GM18873 (cell line): ENCODE measurements around the gene FOXP1.

Experiments used
- ATAC-seq: cut with Tn5 transposase; IDR thresholded peaks from one replicate; pipeline ENCODE4 v1.9.1; 2021; ENCODE audit warnings: mild to moderate bottlenecking, moderate library complexity, moderate number of reproducible peaks; ENCODE audit not compliant: unreplicated experiment, low FRiP score

The FOXP1 gene

DNA sequence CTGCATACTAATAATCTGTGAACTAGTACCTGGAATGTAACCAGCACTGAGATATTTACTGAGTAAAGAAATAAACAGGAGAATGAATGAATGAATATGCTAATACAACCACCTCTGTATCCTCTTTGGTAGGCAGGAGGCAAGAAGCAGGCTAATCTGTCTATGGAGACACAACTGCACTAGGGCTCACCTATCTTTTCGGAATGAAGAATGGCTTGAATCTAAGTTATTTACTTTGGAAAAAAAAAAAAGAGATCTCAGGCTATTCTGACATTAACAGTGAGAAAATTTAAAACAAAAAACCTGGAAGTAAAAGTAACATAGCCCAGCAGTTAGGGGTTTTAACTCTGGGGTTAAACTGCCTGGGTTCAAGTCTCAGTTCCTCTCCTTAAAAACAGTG, 174.2 kb downstream of the FOXP1 start:
- ATAC-seq, result no peak

DNA sequence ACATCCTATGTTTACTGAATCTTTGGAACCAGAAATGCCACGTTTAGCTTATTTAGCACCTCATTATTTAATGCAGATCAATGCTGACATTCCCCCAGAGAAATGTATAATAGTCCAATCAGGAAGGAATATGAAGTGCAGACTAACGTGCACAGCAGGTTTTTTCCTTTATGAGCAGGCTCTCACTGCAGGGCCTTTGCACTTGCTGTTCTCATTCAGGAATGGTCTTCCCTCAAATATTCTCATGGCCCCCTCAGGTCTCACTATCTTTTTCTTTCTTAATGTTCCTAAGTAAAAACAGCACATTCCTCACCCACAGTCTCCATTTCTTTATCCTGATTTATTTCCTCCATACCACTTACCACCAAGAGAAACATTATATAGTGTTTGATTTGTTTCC, 174.6 kb downstream of the FOXP1 start:
- no peak for ATAC-seq

DNA sequence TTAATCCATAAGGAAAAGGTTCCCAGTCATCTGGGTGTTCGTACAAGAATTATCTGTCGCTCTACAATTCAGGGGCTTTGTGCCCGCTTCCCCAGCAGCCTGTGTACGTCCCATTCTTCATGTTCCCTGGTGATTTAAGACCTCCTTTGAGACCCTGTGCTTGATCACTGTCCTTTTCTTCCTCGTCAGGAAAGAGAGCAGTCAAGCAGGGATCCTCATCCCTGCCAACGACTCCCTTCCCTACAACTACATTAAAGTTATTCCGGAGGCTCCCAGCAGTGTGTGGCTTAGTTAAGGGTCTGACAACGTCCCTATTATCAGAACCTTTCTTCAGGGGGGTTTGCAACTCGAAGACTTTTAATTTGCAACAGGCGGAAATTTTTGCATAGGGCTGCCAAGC, 175.7 kb downstream of the FOXP1 start:
- ATAC-seq, result no peak

DNA sequence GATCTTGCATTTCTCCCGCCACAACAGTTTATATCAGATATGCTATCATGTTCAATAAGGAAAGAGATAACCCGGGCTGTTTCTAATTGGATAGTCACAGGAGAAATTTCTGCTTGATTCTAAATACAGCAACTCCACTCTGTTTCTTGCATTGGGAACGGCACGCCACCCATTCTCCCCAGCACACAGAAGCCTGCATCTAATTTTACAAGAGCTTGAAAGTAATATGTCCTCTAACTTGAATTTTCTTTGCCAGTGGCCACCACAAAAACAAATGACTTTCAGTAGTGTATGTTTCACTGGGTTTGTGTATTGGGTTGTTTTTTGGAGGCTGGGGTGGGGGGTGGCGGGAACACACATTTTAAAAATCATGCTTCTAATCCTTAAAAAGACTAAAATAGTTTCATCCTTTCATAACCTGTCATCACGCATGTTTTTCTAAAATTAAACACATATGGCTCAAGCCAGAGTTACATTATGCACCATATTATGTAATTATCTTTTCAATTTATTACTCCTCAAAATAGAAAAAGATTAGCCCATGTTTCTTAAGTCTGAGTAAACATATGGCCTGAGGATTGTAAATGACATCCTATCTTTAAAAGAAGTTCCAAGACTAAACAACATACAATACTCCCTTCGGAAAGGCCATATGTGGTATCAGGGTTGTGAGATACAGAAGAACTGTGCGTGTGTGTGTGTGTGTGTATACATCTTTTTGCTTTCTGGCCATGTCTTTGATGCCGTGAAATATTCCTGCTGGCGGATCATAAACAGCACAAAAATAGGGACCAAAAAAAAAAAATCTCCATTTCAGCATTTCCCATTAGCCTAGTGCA, 176.3 kb downstream of the FOXP1 start:
- ATAC-seq, result no peak

DNA sequence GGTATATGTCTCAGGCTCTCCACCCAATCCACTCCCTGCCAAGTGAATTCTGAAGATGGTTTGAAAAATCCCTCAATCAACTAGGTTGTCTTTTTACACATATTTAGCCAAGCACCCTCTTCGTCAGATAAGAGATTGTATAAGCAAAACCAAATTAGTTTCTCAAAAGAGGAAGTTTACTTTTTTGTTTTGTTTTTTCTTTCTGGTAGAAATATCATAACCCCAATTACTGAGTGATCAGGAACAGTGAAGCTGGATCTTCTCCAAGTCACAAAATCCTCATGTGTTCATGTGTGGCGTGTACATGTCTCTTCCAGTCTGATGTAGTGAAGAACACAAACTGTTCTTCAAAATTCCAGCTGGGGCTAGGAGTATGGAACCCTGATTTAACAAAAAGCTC, 180.6 kb downstream of the FOXP1 start:
- no peak for ATAC-seq

DNA sequence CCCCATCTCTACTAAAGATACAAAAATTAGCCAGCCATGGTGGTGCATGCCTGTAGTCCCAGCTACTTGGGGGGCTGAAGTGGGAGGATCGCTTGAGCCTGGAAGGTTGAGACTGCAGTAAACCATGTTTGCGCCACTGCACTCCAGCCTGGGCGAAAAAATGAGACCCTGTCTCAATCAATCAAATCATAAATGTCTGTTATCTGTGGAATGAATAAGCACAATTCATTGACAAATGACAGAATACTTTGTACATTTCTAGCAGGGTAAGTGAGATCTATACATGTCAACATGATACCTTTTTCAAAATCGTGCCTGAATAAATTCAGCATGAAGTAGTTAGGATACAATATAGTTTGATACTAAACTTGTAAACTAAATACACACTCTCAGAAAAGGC, 181.2 kb downstream of the FOXP1 start:
- no peak for ATAC-seq

DNA sequence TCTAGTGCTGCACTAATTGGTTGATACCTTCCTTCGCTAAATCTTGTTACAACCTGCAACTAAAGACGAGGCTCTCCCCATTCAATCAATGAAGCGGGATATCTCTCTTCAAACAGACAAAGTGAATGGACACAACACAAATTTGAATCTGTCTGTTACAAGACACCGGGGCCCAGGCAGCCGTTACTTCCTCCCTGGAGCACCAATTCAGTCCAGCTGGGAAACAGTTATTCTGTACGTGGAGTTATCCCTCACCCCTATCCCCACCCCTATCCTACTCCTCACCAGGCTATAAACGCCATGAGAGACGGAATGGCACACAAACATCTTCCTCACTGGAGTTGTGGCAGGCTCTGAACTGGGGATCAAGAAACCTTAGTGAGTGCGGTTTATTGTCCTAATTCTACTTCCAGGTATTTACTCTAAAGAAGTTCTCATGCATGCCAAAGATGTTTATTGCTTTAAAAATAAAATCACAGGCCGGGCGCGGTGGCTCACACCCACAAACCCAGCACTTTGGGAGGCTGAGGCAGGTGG, 181.8 kb downstream of the FOXP1 start:
- ATAC-seq, result no peak

DNA sequence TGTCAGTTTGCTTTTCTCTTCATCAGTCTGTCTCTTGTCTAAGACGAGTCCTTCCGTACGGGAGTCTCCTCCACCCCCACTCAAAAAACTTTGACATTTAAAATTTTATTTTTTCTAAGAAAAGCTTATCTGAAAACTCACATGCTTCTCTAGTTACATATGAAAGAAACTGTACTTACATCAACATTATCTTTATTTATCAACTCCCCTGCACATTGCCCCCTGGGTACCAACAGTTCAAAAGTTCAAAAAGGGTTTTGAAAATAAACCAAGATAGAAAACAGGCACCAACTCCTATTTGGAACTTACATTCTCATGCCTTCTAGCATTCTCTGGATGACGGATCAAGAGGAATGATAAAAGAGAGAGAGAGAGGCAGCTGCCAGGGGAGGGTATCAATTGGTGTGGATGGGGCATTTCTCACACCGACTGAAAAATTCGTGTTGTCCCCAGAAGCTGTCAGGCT, 182.5 kb downstream of the FOXP1 start:
- no peak for ATAC-seq

DNA sequence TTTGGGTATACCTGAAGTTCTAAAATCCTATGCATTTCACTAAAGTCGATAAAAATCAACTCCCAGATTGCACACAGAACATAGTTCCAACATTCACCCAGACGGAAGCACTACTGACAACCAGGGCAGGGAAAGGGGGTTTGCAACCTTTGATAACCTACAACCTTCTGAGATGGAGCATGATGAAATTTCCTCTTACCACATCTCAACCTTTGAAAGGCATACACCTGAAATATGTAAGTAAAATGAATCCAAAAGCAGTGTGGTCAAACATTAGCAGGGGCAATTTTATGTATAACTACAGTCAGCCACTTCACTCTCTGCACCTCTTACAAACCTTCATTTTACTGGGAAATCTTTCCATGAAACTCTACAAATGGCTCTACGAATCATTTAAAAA, 184.1 kb downstream of the FOXP1 start:
- no peak for ATAC-seq

DNA sequence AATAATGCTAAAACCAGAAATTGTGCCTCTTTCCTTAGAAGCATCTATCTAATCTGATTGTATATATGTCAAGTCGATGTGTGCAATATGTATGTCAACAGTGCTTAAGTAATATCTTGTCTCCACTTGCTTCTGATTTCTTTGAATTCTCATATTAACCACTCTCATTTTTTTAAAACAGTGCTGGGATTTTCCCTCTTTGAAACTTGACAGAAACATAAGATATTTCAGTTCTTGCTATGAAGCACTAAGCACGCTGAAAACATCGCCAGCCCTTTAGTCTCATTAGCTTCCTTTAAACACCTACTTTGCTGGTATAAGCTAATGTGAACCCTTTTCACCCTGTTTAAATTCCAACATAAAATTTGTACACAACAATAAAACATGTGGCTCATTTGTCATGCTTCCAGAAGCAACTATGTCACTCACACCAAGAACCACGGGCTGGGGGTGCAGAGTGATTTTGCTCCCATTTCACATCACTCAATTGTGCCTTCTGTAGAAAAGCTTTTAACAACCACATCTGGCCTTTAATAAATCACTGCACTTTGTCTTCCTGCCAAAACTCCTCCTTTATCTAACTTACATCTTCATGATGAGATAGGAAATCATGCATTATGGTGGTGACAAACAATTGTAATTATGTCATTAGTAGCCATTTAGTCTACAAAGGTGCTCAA, 185.2 kb downstream of the FOXP1 start:
- no peak for ATAC-seq

DNA sequence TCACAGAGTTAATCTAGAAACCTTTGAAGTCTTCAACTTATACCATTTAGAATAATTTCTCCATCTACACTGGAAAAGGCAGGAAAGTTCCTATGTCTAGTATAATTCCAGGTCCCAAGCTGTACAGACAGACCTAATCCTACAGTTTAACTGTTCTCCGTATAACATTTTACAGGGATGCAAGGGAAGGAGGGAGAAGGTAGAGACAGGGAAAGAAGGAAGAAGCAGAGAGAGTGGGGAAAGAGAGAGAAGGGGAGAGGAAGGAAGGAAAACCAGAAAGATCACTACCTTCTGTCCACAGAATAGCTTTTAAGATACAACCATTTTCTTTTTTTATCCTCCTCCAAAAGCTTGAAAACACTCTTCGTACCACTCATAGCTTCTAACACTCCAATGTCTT, 185.8 kb downstream of the FOXP1 start:
- ATAC-seq, result no peak

DNA sequence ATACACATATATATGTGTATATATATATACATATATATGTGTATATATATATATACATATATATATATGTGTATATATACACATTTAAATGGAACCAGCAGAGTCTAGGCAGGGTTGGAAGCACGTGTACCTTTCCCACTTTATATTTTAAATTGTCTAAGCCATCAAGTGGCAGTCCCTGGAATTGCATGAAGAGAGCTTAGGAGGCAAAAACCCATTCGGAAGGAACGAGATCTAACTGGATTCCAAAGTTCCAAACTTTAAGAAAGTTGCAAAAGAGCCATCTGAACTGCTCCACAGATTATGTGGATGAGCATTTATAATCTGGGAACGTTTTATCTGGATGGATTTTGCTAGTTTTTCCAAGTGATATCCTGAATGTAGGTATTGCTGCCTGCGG, 186.5 kb downstream of the FOXP1 start:
- no peak for ATAC-seq

DNA sequence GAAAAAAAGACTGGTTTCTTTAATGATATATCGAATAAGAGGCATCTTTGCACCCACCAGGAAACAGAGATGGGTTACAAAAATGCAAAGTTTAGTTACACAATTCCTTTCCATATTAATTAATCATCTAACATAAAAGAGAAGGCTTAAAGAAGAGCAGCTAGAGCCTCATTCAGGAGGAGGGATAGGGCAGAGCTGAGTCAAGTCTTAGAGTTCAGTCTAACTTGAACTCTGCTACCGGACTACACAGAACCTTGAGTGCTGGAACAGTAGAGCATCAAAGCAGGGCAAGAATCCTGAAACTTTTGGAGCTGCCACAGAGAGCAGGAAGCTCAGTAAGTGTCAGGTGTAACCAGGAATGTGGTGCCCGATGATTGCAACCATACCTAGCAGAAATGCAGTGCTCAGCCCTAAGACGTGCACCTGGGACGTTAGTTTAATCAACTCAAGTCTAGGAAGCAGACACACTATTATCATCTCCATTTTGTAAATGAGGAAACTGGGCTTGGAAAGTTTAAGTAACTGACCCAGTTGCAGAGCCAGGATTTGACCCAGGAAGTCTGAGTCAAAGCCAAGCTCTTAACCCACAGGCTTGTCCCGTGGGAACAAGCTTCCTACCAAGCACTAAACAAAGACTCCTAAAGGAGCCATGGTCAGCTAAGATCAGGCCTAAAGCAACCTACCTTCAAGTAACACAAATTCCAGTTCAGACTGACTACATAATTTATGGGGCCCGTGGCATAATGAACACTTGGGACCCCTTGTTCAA, 187.4 kb downstream of the FOXP1 start:
- ATAC-seq, result no peak

DNA sequence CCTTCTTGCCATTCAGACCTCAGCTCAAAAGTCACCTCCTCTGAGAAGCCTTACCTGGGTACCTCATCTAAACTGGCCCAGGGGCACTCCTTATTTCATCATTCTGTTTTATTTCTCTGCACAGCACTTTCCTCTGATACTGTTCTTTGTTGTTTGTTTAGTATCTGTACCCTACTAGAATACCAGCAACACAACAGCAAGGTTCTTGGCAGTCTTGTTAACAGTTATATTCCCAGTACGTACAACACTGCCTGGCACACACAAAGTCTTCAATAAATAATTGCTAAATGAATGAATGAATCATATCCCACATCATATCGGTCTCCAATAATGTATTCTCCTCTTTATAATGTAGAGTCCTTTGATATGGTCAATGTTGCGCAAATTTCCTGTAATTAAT, 188.1 kb downstream of the FOXP1 start:
- ATAC-seq, result no peak

DNA sequence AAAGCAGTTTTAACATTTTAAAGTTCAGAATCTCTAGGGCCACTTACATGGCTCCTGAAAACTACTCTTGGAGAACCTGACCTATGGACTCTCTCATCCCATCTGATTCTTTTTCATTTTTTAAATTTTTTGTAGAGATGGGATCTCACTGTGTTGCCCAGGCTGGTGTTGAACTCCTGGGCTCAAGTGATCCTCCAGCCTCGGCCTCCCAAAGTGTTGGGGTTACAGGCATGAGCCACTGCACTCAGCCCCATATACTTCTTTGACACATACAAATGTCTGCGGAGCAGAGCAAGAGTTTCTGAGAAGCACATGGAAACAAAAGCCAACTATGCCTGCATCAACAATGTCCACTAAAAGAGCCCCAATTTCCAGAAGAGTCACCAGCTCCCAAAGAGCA, 189.8 kb downstream of the FOXP1 start:
- no peak for ATAC-seq

DNA sequence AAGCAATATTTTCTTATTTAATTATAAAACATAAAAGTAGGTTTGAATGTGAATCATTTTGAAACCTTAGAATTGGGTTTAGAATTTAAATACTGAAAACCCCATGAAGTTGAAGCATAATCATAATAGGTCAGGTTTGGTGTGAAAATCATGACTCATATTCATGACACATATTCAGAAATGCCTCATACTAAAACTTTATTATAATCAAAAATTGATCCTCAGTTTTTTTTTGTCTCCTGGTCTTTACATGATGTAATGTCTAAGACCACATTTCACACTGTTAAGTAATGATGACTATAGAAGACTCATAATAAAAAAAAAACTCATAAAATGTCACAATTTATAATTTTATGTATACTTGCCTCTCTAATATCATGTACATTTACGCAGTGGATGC, 190.4 kb downstream of the FOXP1 start:
- ATAC-seq, result peak; percentile 56

DNA sequence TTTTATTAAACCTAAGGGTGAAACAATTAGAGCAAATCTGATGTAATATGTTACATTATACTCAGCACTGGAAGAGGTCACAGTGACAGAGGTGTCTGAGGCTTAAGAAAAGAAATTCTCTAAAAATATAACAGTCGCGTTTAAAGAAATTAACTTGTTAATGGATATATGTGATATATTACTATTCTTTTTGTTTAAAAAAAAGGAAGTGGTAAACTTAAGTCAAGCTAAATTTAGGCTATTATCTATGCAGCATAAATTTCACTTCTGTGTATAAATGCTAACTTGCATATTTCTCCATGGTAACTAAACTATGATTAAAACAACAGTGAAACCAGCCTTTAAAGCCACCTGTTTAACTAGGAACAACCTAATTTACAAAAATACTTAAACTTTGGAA, 191.3 kb downstream of the FOXP1 start:
- ATAC-seq, result peak; percentile 66

DNA sequence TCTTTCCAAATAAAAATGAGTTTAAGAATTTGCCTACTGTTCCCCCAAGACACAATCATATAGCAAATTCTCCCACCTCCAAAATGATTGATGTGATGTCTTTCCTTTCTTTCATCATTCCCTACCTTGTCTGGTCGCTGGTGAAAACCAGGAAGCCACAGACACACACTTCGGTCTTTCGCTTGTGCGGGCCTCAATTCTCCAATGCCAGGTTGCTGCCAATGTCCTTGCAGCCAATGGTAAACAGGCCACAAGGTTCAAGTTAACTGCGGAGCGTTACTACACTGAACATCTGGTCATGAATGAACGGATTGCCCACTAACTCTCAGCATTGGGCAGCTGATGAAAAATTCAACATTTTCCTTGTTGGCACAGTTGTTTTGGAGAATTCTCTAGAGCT, 192.2 kb downstream of the FOXP1 start:
- no peak for ATAC-seq

DNA sequence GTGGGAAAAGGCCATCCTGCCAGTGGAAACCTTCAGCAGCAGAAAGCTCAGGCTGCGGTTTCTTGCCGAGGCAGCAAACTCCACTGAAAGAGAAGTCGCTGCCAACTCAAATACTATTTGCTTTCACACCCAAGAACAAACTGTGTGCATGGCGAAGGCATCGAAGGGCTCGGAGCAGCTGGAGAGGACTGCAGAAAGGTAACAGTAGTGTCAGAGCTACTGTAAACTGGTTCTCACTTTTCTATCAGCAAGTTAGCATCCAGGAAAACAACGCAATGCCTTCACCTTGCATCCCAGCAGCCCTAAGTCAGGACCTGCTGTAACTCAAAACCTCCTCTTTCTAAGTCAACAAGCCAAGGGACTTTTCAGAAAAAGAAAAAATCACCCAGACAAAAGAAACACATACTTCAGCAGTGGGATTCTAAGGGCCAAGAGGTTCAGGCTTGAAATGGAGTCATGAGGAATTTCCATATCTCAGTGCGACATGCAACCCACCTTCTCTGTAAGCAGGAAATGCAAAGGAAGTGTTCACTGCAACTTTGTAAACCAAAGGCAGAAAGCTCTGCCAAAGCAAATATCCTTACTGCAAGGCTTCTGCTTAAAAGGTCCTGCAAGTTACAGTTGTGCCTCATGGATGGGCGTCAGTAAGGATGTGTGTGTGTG, 193.5 kb downstream of the FOXP1 start:
- no peak for ATAC-seq

DNA sequence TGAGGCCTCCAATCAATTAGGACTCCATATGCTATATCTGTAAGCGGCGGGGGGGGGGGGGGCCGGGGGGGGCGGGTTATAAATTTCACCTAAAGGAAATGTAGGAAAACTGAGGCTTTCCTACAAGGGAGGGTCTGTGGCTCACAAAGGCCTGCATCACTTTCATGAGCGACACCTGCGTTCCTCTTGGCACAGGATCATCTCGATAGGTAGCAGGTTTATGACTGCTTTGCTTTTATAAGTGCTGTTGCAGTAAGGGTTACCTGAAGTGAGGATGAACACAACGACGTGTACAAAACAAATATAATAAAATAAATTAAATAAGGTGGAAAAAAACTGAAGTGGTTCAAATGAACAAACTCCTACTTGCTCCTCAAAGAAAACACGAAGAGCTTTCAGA, 194.3 kb downstream of the FOXP1 start:
- ATAC-seq, result no peak
